ENCODE measurements around the gene NDUFB2. TPM values are rescaled to one million over a fixed set of nuclear protein-coding genes. Genes with fewer than 3 reads are reported as not detected.
"Not testable (repeated sequence)": the region's sequence is repeated elsewhere in the genome, so short reads cannot be mapped to it uniquely, and the experiment has no call there.

NDUFB2 gene
- total and polyA plus RNA-seq, 9 of the 15 experiments (the other 6 are each of a cell fraction or from before 2014, with no cell fraction given): 220 to 2,075 (median 320) TPM

- H3K79me2 ChIP-seq (ENCODE audit: control insufficient read depth, insufficient read depth, low read length); H4K20me1 ChIP-seq (replicated peaks; ENCODE audit: control insufficient read depth, insufficient read depth, low read length); H3K27me3 ChIP-seq (ENCODE audit: control insufficient read depth in 2 of 2, insufficient read depth in 2 of 2, low read length in 2 of 2); H3K9me1 ChIP-seq (ENCODE audit: control insufficient read depth, insufficient read depth, low read length); H3K4me3 ChIP-seq; in situ Hi-C loops (cut with MboI); ATAC-seq; H3K9me3 ChIP-seq (replicated peaks; ENCODE audit: control insufficient read depth, insufficient read depth, low read depth, low read length); CTCF ChIA-PET (ENCODE audit: low intra/inter-chr PET ratio); DNase-seq (ENCODE audit: extremely low read depth in 1 of 4, low spot score in 3 of 4); FAIRE-seq; intact Hi-C loops (cut with micrococcal nuclease); H3K27ac ChIP-seq (ENCODE audit: extremely low read depth, low read depth, low read length); H3K4me1 ChIP-seq (replicated peaks in 1 of 2; ENCODE audit: control insufficient read depth in 2 of 2, insufficient read depth in 2 of 2, low read length in 2 of 2); H2AFZ ChIP-seq (ENCODE audit: low read depth, low read length); H3K4me2 ChIP-seq (ENCODE audit: insufficient read depth, low read length); BruUV-seq (replicated peaks); H3K9ac ChIP-seq (ENCODE audit: insufficient read depth in 1 of 2, low read depth in 2 of 2, low read length in 2 of 2): not testable (repeated sequence)
- peaks cover 28% of the 10 kb centered on the region for H3K36me3 ChIP-seq (ENCODE audit: control insufficient read depth, insufficient read depth, low read length)
- POLR2A ChIA-PET: interaction anchor here (0.6 kb wide), 1 partner anchor 26 kb away, joined by 4 read pairs; no protein-coding TSS in a partner anchor
- TF ChIP-seq SMARCA5 (IDR thresholded peaks at IDR 0.05) (0 out of 2 replicates have a peak, but pooled peaks have one; percentile 37), BCOR (IDR thresholded peaks at IDR 0.05) (peak; percentile 56; the same call in 1 of the 2 replicates), HDAC2 (IDR thresholded peaks at IDR 0.05) (0 out of 2 replicates have a peak, but pooled peaks have one; percentile 37), ZNF146 (CRISPR knock-in tag; IDR thresholded peaks at IDR 0.05; ENCODE audit: unreplicated experiment) (peak; percentile 35), KDM1A (IDR thresholded peaks at IDR 0.05) (peak; percentile 32 to 61; a peak in 3 of 4 replicates)
- 94% methylated on average over 4 of the region's 4 CpGs for WGBS (ENCODE audit: insufficient coverage, low coverage, missing lambda C conversion rate)
Measured at GRCh38 chr7:140708764-140709163, 12.3 kb downstream of the NDUFB2 start.

GRCh38 chr7:140712392-140712791 is 15.9 kb downstream of the NDUFB2 start:
- POLR2A ChIA-PET; H3K9ac ChIP-seq (ENCODE audit: insufficient read depth in 1 of 2, low read depth in 2 of 2, low read length in 2 of 2); H3K4me2 ChIP-seq (ENCODE audit: insufficient read depth, low read length); H3K9me3 ChIP-seq (replicated peaks; ENCODE audit: control insufficient read depth, insufficient read depth, low read depth, low read length); H3K4me1 ChIP-seq (replicated peaks in 1 of 2; ENCODE audit: control insufficient read depth in 2 of 2, insufficient read depth in 2 of 2, low read length in 2 of 2); H3K9me1 ChIP-seq (ENCODE audit: control insufficient read depth, insufficient read depth, low read length); in situ Hi-C loops (cut with MboI); ATAC-seq; H3K36me3 ChIP-seq (ENCODE audit: control insufficient read depth, insufficient read depth, low read length); BruUV-seq (replicated peaks); DNase-seq (ENCODE audit: extremely low read depth in 1 of 4, low spot score in 3 of 4); H3K4me3 ChIP-seq; H2AFZ ChIP-seq (ENCODE audit: low read depth, low read length); H3K27me3 ChIP-seq (ENCODE audit: control insufficient read depth in 2 of 2, insufficient read depth in 2 of 2, low read length in 2 of 2); H4K20me1 ChIP-seq (replicated peaks; ENCODE audit: control insufficient read depth, insufficient read depth, low read length); intact Hi-C loops (cut with micrococcal nuclease); H3K79me2 ChIP-seq (ENCODE audit: control insufficient read depth, insufficient read depth, low read length); FAIRE-seq; H3K27ac ChIP-seq (ENCODE audit: extremely low read depth, low read depth, low read length); CTCF ChIA-PET (ENCODE audit: low intra/inter-chr PET ratio): not testable (repeated sequence)
- TF ChIP-seq ZNF507 (tag; conservative IDR thresholded peaks at IDR 0.05) (peak; percentile 96), ZNF354B (CRISPR knock-in tag; IDR thresholded peaks at IDR 0.05) (peak; percentile 60; the same call in 1 of the 2 replicates)

All from K562 (cell line).